Right renal pelvis (tissue), 4 donors: ENCODE data around the gene EGFR. TPM values are rescaled to one million over a fixed set of nuclear protein-coding genes. Genes with fewer than 3 reads are reported as not detected.

Experiments
- DNase-seq, 4 donors: peaks; one replicate each; pipeline ENCODE4 v3.0.0-alpha.2; 2013; ENCODE audit warnings: low read depth in 4 of 4, low spot score in 3 of 4, missing footprints in 1 of 4
- polyA plus RNA-seq, 4 donors: library from polyadenylated mRNA; unstranded; fragments of 120-200 nt; gene quantifications; one replicate each; pipeline ENCODE4 v1.2.1, GENCODE V29; 2013; ENCODE audit not compliant: insufficient read length in 4 of 4

Gene EGFR
- polyA plus RNA-seq, 4 donors: 27.3 to 37.0 (median 32.8) TPM

DNA sequence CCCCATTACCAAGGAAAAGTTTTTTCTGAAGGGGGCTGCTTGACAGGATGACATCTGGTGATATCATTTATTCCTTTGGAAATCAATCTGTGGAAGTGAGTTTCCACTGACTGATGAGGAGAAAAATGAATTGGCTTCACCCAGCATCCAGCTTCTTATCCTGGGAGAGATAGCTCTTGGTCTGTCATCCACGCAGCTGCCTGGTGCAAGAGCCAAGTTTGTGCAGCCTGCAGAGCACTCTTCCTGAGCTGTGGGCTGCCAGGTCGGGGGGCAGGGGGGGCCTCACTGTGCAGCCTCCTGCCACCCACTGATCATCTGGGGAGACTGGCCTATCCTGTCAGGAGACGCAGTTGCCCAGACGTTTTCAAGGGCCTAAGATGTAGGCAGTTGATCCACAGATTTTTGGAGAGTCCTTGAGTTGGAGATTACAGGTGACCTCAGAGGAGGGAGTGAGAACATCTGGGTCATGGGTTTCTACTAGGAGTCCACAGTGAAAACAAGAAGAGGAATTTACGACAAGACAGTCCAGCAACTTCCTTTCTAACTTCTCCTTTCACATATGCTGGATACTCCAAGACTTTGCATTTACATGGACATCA, 75.4 kb downstream of the EGFR start:
- DNase-seq: no peak

DNA sequence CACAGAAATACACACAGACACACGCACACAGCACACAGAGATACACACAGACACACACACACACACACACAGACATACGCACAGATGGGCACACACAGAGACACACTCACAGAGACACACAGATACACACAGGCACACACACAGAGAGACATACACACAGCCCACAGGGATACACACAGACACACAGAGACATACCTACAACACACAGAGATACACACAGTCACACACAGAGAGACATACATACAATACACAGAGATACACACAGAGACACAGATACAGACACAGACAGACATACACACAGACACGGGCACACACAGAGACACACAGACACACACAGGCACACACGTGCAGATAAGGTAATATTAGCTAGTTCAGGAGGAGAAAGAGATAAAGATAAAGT, 76.9 kb downstream of the EGFR start:
- DNase-seq: no peak

DNA sequence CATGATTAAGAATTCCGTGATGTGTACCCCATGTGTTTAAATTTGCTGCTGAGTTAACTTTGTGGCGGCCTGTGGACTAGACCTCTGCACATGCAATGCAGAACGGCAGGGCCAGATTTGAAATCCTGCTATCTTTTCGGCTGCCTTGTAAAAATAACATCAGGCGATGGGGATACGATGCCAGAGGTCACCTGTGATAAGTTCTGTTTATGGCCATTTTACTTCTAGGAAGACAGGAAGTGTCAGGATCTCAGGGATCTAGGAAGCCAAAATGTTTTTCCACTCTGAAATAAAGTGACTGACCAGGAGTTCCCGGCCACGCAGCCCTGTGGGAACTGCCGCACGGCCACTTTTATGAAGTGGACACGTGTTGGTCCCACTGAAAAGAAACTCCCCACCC, 77.5 kb downstream of the EGFR start:
- no peak for DNase-seq

DNA sequence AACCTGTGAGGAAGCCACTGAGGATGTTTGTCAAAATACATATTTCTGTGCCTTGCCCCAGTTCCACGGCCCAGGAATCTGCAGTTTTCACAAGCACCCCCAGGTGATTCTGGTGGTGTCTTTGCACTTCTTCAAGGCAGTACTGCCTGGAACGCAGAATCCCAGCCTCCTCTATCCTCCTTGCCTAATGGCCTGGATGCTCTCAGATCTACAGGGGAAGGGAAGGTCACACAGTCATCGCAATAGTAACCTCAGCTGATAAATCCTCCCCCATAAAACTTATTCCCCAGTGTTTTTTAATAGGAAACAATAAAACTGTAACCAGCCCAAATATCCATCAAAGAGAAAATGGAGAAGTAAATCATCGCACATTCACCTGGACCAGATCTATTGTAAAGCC, 78.3 kb downstream of the EGFR start:
- DNase-seq: no peak

DNA sequence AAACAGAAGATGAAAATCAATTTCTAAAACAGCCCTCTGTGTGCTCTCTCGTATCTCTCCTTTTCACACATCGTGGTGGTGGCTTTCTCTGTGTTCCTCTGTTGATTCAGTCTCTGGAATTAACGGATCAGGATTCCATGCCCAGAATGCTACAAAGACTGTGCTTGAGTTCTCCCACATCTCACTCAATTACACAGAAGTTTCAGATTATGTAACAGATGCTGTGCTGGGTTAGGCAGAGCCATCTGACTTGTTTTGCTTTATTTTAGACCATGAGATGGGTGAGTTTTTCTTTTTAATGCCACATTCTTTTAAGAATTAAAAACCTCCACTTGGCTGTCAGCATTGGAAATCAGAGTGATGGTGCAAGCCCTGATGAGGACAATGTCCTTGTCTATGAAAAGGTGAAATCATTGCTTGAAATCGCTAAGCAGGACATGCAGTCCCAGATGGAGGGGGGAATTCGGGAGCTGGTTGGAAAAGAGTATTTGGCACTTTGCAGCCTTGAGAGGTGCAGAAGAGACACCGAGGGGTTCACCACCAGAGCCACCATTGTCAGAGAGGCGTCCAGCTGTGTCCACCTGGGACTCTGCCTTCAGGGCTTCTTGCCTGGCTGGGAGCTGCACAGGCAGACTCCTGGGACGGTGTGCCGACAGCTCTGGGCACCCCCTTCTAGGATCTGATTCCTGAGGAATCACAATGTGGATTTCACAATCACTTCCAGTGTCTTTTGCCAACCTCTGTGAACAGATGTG, 80.4 kb downstream of the EGFR start:
- DNase-seq: no peak

DNA sequence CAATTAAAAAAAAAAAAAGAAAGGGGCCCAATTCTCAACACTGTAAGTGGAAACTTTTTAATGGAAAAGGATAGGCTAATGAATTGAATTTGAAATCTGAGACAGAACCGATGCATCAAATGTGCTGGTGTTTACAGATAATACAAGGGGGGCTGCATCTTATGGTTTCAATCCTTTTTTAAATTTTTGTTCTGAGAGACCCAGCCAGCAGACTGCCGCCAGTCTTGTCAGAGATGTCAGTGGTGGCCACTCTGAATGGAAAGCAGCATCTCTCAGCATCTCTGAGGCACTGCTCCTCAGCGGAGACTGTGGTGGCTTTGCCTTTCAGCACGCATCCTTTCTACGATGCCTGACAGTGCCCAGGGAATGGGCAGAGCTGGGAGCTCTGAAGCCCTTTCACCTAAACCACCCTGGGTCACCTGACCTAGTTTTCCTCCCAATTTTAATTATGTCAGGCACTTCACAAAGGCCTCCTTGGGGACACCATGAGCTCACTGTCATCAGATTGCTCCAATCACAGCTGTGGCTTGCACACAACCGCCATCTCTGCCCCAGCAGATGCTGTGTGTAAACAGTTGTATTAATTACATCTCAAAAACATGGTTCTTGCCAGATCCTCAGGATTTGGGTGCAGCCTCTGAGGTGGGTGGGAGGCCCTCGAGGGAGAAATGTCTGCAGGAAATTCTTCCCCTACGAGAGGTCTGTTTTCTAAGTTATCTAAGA, 81.2 kb downstream of the EGFR start:
- no peak for DNase-seq

DNA sequence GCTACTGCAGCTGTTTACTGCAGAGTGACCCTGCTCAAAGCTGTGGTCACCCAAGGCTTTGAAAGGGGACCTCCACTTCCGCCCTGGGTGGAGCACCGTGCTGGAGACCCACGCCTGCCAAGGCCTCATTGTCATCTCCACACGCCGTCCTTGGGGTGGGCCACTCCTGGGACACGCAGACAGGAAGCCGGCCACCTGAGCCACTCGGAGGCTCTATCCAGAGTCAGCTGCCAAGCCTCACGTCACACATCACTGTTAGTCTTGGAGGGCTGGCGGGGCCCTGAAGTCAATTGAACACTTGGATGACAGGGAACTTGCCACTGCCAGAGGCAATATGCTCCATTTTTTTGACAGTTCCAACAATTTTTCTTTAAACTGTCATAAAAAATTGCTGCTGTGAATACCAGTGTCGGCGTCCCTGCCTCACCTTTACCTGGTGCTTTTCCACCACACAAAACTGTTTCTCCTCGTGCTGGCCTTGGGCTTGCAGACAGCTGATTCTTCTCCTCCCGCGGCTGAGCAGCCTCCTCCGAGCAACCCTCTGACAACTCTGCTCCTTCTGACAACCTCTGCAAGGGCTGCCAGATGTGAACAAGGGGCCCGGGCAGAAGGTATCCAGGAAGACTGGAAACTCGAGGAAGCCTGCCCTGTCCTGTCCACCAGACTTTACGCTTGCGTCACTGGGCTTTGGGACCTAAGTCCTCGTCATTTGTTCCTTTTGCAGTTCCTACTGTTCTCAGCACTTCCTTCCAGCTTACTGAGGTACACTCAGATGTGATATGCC, 81.9 kb downstream of the EGFR start:
- DNase-seq: no peak

DNA sequence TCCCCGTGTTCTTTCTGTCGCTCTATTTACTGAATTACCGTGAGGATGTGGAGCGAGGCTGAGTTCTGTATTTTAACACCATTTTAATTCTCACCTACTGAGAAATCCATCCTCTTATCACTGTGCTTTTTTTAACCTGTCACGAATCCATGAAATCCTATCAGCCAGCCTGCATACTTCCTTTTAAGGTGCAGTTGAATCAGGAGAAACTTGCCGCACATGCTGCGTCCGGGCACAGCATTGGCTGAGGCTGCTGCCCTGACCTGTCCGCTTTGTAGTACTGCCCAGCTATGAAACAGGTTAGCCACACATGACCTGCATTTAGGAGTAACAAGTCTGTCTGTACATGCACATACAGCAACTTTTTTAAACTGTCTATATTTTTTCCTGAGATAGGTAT, 82.5 kb downstream of the EGFR start:
- no peak for DNase-seq

DNA sequence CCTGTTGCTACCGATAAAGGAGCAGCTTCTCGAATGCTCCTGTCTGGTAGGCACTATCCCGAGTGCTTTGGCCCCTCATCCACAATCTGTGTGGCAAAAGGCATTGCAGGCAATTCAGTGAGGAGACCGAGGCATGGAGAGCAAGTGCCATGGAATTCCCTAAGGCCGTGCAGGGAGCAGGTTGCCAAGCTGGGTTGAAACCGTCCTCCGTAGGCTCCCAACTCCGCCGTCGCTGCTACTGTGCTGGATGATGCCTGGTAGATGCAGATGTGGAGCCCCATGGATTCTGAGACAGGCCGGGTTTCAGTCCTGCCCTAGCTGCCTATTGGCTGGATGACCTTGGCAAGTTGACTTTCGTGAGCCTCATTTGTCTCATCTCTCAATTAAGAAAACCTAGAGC, 85.3 kb downstream of the EGFR start:
- no peak for DNase-seq

DNA sequence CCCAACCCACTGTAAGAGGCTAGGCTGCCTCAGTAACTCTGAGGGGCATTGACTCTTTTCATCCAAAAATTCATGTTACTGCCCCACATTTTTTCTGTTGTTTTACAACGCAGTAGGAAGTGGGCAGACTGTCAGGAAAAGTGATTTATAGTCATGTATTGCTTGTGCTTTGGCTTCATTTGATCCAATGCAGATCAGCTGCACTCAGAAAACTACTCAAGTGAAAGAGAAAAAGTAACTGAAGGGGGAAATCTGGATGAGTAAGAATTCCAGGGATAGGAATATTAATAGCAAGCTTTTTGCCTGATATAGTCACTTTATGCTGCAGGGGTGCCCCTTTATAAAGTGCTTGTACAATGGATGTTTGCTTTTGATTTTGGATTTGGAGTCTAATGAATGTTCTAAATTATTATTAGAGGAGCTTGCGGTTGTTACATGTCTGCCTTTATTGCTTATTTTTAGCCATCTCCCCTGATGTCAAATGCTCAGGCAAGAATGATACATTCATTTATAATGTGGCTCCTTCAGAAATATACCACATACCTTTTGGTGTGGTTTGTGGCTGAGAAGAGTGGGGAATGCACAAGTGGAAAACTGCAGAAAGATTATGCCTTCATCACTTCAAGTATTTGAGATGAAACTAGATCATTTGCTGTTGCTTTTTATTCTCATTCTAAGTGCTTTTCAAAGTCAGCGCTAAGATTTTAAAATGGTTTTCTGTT, 86.1 kb downstream of the EGFR start:
- DNase-seq: no peak

DNA sequence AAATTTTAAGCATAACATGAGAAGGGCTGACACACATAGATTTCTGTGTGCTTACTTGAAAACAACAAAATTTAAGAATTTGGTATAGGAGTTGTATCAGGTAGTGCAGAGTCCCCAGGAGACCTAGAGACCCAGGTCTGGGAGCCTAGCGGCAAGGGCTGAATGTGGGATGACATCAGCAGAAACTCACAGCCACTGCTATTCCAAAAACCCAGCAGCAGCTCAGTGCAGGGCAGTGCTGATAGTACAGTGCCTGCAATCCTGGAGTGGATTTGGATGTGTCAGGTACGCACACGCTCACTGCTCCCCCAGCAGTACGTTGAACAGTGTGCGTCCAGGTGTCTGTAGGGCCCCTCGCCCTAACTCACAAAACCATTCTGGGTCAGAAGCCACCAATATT, 87.1 kb downstream of the EGFR start:
- no peak for DNase-seq

DNA sequence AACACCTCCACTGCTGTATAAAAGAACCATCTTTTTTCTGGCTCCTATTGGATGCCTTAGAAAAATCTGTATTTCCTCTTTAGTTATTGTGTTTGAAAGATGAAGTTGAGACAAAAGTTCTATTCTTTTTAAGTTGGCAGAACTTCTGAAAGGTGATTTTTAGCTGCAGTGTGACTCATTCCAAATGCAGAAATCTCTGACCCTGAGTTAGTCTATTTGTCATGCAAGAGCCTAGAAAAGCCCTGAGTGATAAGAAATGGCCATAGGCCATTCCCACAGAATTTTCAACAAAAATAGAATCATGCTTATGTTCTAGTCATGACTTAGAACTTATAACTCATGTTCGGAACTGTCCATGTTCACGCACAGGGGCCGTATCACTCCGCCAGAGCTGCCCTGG, 89.1 kb downstream of the EGFR start:
- no peak for DNase-seq

DNA sequence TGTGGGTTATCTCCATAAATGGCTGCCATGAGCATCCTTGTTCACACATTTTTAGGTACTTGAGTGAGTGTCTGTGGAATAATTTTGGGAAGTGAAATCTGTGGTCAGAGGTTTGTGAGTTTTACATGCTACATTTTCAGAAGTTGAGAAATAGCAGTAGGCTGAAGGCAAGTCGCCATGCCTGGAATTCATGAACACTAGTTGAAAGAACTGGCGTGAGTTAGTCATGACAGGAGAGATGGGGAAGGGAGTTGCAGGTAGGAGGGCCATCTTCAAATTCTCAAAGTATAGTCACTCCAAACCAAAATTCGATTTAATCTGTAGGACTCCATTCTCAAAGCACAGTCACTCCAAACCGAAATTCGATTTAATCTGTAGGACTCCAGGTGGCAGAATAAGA, 89.6 kb downstream of the EGFR start:
- no peak for DNase-seq

DNA sequence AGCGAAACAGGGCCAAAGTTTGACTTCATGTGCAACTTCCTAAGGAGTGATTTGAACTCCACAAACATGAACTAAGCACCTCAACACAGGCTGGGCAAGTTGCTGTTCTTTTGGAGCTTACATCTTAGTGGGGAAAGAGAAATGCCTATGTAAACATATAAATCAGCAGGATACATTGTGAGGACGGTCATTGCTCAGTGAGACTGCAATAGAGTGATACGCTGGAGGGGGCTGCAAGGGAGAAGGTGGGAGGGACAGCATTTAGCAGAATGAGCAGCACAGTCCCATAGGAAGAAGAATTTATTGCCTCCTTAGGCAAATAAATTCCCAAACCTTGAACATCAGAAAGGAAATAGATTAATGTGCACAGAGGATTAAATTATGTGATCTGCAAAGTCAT, 90.0 kb downstream of the EGFR start:
- DNase-seq: no peak

DNA sequence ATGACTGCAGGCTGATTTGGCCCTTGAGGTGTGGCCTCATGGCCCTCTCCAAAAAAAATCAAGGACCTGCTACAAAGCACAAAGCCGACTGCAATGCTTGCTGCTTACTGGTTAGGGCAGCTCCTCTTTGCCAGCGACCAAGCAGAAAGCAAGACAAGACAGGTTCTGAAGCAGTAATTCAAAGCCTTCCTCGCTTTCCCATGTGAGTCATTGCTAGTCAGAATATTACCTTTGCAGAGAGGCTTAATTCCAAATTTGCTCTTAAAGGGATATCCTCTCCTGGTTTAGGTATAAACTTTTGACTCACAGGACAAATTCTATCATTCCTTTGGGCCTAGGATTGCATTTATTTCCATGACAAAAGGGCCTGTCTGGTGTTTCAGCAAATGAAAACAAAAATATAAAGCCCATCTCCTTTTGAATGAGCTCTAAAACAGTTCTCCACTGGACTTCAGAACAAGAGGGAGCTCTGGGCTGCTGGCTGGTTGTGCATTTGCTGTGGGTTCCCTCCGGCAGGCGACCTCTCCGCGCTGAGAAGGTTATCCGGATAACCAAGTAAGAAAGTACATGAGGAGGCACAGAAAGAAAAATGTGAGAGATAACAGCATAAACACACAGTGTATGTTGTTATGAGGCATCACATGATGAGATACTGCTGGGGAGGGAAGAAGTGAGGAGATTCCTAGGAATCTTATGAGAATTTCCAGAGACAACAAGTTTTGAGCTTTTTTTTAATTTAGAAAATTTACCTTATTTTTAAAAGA, 90.8 kb downstream of the EGFR start:
- DNase-seq: no peak

DNA sequence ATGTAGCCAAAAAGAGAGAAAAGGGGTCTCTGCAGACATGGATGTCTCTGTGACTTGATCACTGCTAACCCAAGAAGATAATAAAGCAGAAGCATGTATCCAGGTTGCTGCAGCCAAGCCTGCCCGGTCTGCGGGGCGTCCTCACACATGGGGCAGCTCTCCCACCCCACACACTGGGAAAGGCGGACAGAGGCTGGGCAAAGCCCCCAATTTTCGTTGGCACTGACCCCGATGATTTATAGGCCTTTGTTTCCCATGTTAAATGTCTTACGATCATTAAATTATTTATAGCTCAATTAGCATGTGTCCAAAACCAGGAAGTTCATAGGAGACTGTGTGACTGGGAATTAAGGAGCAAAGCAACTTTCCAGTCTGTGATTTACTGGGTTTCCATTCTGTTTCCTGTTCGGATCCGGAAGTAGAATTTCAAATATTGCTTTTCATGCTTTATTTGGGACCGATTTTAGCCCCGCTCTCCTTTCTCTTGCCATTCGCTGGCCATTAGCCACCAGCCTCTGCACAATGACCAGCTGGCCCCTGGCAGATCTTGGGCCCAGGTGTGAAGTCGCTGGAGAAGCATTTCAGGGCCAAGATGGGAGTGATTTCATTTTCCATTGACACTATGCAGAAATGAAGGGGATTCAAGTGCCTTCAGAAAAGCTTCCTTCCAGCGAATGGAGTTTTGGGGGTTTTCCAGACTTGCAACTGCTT, 91.6 kb downstream of the EGFR start:
- no peak for DNase-seq

DNA sequence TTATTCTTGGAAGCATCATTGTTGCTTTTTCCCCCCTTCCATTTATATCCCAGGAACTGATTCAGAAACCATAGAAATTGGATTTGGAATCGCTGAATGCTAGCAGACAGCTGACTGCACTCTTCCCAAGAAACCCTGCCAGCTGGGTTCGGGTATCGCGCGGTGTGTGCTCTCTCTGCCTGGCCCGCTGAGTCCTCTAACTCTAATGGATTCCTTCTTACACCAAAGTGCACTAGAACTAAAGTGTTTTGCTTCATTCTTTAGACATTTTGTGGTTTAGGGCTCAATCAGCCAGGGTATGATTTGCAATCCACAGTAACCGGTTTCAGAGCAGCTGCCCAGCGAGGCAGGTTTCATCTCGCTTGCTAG, 92.2 kb downstream of the EGFR start:
- DNase-seq: no peak

DNA sequence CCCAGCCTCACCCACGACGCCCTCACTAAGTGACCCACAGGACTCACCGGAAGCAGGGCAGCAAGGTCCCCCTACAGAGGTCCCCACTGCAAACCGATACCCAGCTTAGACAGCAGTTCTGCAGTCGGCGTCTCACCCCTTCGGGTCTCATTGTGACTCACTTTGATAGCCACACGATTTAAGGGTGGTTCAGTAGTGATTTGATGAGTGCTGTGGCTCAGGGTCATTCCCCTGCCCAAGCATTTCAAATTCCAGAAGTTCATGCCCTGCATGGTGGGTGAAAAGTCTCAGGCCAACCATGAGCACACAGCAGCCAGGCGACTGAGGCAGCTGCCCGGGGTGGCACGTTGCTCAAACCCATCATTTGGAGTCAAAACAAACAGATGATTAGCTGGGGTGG, 93.2 kb downstream of the EGFR start:
- no peak for DNase-seq
